ENCODE results near the gene FLT3. TPM values are rescaled to one million over a fixed set of nuclear protein-coding genes. Genes with fewer than 3 reads are reported as not detected.

FLT3 gene
- total and polyA plus RNA-seq, 12 donors: 0.06 to 1.0 (median 0.26) TPM

DNA sequence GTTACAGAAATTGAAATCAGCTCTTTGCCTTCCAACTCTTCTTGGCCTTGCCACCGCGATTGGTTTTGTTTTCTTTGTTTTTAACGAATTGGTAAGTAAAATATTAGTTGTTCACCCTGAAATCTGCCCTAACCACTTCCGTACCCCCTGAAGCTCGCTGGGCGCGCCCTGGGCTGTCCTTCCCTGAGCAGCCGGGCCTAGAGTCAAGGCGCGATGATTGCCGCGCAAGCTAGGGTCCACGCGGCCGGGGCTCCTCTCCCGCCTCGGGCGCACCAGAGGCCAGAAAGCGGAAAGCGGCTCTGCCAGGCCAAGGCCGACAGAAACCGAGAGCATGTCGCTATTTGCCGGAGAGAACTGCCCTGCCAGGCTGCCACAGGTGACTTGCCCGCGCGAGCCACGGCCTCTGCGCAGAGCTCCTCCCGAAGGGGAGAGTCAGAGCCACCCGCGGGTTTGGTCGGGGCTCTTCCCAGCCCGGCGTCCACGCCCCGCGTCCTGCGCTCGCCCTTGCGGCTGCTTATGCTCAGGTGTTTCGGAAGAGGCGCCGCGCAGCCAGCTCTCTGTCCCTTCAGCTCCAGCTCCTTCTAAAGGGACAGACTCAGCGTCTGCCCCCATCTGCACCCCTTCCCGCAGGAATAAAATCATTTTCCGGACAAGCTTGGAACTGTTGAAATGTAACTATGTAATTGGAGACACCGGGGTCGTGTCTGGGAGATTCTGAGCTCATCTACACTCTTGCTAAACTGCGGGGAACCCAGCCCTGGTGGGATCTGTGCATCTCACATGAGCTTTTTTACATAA lies 124.6 kb downstream of the FLT3 start:
- Histone ChIP-seq H3K9me3 (replicated peaks in 1 of 3) (no peaks in the 10 kb centered on the region), H3K27me3 (peaks cover 84% of the 10 kb centered on the region)
- intact Hi-C loops (cut with DNase I): no loop called here

DNA sequence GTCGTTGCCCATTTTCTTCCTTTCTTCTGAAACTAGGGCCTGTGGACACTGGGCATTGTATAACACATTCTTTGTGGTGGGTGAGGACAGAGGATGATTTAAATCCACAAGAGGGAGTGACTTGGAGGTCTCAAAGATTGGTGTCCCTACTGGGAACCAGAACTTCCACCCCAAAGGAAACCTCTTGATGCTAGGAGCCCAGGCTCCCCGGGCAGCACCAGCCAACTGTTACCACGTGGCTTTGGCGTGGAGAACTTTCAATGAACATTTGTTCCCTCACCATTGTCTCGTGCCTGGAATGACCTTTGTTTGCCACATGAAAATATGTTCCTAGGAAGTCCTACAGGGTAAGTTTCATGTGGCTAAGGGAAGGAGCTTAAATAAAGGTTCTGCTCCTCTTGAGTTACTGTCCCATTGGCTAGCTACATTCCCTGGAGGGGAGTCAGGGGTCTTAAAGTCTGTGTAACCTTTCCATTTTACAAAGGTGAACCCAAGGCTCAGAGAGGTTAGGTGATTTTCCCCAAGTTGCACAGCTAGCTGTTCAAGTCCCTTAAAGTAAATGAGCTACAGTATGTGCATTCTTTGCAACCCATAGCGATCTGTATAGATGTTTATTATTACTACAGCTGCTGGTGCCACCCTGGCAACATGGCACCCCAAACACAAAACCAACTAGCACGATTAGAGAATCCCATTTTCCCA lies 126.3 kb downstream of the FLT3 start:
- peak in 1 of 7 donors; percentile 11 for DNase-seq
- Histone ChIP-seq H3K36me3 (replicated peaks in 1 of 2) (no peaks in the 10 kb centered on the region), H3K4me1 (replicated peaks in 1 of 2) (no peaks in the 10 kb centered on the region), H3K27ac (no peak overlapping the region), H3K4me3 (no peak overlapping the region), H3K27me3 (peaks cover 85% of the 10 kb centered on the region), H3K9me3 (replicated peaks in 1 of 3) (no peaks in the 10 kb centered on the region)
- TF ChIP-seq, protein P1, sequence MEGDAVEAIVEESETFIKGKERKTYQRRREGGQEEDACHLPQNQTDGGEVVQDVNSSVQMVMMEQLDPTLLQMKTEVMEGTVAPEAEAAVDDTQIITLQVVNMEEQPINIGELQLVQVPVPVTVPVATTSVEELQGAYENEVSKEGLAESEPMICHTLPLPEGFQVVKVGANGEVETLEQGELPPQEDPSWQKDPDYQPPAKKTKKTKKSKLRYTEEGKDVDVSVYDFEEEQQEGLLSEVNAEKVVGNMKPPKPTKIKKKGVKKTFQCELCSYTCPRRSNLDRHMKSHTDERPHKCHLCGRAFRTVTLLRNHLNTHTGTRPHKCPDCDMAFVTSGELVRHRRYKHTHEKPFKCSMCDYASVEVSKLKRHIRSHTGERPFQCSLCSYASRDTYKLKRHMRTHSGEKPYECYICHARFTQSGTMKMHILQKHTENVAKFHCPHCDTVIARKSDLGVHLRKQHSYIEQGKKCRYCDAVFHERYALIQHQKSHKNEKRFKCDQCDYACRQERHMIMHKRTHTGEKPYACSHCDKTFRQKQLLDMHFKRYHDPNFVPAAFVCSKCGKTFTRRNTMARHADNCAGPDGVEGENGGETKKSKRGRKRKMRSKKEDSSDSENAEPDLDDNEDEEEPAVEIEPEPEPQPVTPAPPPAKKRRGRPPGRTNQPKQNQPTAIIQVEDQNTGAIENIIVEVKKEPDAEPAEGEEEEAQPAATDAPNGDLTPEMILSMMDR (IDR thresholded peaks at IDR 0.05): no peak
- TF ChIP-seq POLR2A (IDR thresholded peaks at IDR 0.05): no peak
- intact Hi-C loops (cut with DNase I): no loop called here
- 12 to 21% (median 17%) methylated on average over 7 of the region's 7 CpGs for WGBS, 4 donors

More for the DNA sequence above, 124.6 kb downstream of the FLT3 start:
- Histone ChIP-seq H3K4me3 (no peak overlapping the region), H3K4me1 (replicated peaks in 1 of 2) (no peaks in the 10 kb centered on the region), H3K36me3 (replicated peaks in 1 of 2) (no peaks in the 10 kb centered on the region), H3K27ac (no peak overlapping the region)
- DNase-seq: no peak
- WGBS, 4 donors: 2 to 5% (median 4%) methylated on average over 16 to 51 of the region's 51 CpGs
- TF ChIP-seq, protein P1 (IDR thresholded peaks at IDR 0.05): no peak
- no peak for TF ChIP-seq POLR2A (IDR thresholded peaks at IDR 0.05)

DNA sequence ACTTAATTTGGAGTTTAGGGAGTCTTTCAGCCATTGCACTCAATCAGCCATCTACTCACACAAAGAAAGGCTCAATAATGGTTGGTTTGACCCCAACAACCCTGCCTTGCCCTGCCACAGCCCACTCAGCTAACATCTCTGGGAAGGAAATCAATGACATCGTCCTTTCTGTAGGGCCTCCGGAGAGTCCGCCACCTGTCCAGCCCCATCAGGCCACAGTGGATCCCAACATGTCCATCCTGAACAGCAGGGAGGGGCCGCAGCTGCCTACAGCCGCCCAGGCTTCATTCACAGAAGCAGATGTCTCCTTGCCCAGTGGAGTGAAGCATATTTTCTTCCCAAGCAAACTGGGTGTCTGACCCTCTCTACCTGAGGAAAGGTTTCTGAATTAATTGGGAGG lies 127.1 kb downstream of the FLT3 start:
- intact Hi-C loops (cut with DNase I): no loop called here
- H3K27me3 ChIP-seq: peaks cover 85% of the 10 kb centered on the region
- H3K27ac ChIP-seq: no peak overlapping the region
- WGBS, 4 donors: 33 to 46% (median 42%) methylated on average over 5 of the region's 5 CpGs
- no peaks in the 10 kb centered on the region for H3K4me1 ChIP-seq (replicated peaks in 1 of 2)
- TF ChIP-seq POLR2A (IDR thresholded peaks at IDR 0.05): no peak
- TF ChIP-seq, protein P1 (IDR thresholded peaks at IDR 0.05): no peak
- no peak overlapping the region for H3K4me3 ChIP-seq
- DNase-seq: no peak
- no peaks in the 10 kb centered on the region for H3K9me3 ChIP-seq (replicated peaks in 1 of 3)
- H3K36me3 ChIP-seq (replicated peaks in 1 of 2): no peaks in the 10 kb centered on the region

DNA sequence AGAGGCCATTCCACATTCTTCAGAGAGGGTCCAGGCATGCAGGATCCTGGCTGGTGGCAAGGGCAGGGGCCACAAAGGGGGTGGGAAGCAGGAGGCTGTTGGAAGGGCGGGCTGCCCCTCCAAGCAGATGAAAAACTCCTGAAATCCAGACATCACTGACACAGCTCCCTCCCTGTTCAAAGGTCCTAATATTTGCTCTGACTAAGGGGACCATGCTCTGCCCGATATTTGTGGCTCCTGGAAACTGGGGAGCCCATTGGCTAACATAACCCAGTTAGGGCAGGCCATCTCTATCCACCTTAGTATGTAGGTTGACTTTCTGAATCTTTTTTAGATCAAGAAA lies 127.9 kb downstream of the FLT3 start:
- H3K9me3 ChIP-seq (replicated peaks in 1 of 3): no peaks in the 10 kb centered on the region
- no peak overlapping the region for H3K27ac ChIP-seq
- peaks cover 85% of the 10 kb centered on the region for H3K27me3 ChIP-seq
- DNase-seq: no peak
- intact Hi-C loops (cut with DNase I): no loop called here
- WGBS, 4 donors: 51 to 72% (median 68%) methylated on average over 2 of the region's 2 CpGs
- H3K4me3 ChIP-seq: no peak overlapping the region
- H3K4me1 ChIP-seq (replicated peaks in 1 of 2): no peaks in the 10 kb centered on the region
- no peak for TF ChIP-seq POLR2A (IDR thresholded peaks at IDR 0.05)
- TF ChIP-seq, protein P1 (IDR thresholded peaks at IDR 0.05): no peak
- H3K36me3 ChIP-seq (replicated peaks in 1 of 2): no peaks in the 10 kb centered on the region

Data from adrenal gland (tissue), 12 donors.